Osteoblast (primary cell): ENCODE data around the gene TRPV3. TPM values are rescaled to one million over a fixed set of nuclear protein-coding genes. Genes with fewer than 3 reads are reported as not detected.
A peak's percentile ranks its signal among the peaks of the same experiment; 100 is the strongest.
"Not testable (repeated sequence)": the region's sequence is repeated elsewhere in the genome, so short reads cannot be mapped to it uniquely, and the experiment has no call there.

Experiments
- DNase-seq: peaks from one replicate; pipeline ENCODE4 v3.0.0; 2011; ENCODE audit warnings: low spot score, mixed read lengths; ENCODE audit not compliant: insufficient read length; ENCODE audit errors: missing footprints
- H2AFZ ChIP-seq: 2 replicates; pipeline ENCODE4 v1.6.0; 2011; ENCODE audit warnings: mild to moderate bottlenecking, low read length
- H3K27ac ChIP-seq: 2 replicates; pipeline ENCODE4 v1.5.1; 2011; ENCODE audit warnings: mild to moderate bottlenecking, low read depth, low read length, moderate library complexity
- H3K27me3 ChIP-seq: 2 replicates; pipeline ENCODE4 v1.6.0; 2012; ENCODE audit warnings: mild to moderate bottlenecking, control low read depth, inconsistent platforms, low read length, moderate library complexity; ENCODE audit not compliant: insufficient read depth
- H3K36me3 ChIP-seq: 2 replicates; pipeline ENCODE4 v1.5.1; 2011; ENCODE audit warnings: mild to moderate bottlenecking, low read length, control low read depth, moderate library complexity; ENCODE audit not compliant: insufficient read depth
- H3K4me1 ChIP-seq: 2 replicates; pipeline ENCODE4 v1.5.1; 2011; ENCODE audit warnings: mild to moderate bottlenecking, low read length, control low read depth, moderate library complexity; ENCODE audit not compliant: insufficient read depth
- H3K4me2 ChIP-seq: 2 replicates; pipeline ENCODE4 v1.6.0; 2011; ENCODE audit warnings: mild to moderate bottlenecking, low read length; ENCODE audit not compliant: insufficient read depth
- H3K4me3 ChIP-seq: fragments of 200-600 bp; sonication (generic); 3 replicates; pipeline ENCODE4 v1.5.1; 2012; ENCODE audit warnings: mild to moderate bottlenecking, low read length, inconsistent platforms; ENCODE audit not compliant: insufficient read depth
- H3K79me2 ChIP-seq: 2 replicates; pipeline ENCODE4 v1.6.0; 2012; ENCODE audit warnings: mild to moderate bottlenecking, low read length, control low read depth, inconsistent platforms; ENCODE audit not compliant: insufficient read depth
- H3K9me3 ChIP-seq: 2 replicates; pipeline ENCODE4 v1.5.1; 2011; ENCODE audit warnings: low read depth, low read length, control low read depth
- H4K20me1 ChIP-seq: 2 replicates; pipeline ENCODE4 v1.6.0; 2012; ENCODE audit warnings: mild to moderate bottlenecking, low read length, control low read depth; ENCODE audit not compliant: insufficient read depth
- CTCF ChIP-seq: IDR thresholded peaks from 2 replicates; pipeline ENCODE4 v1.5.1; 2011; ENCODE audit warnings: mild to moderate bottlenecking, low read depth, low read length, moderate library complexity; ENCODE audit errors: extremely low read depth
- total RNA-seq: library from RNA; depleted of rRNA; stranded (reverse); fragments of >200 nt; gene quantifications from 2 replicates; pipeline ENCODE4 v1.2.3, GENCODE V29; 2012

The TRPV3 gene
- total RNA-seq, 1 donor, result 0.36 TPM

- no peak for TF ChIP-seq CTCF
- no peaks in the 10 kb centered on the region for H3K79me2 ChIP-seq
Measured at GRCh38 chr17:3472137-3472536, 85.5 kb downstream of the TRPV3 start.

GRCh38 chr17:3471599-3471998, 86.0 kb downstream of the TRPV3 start, which contains the start of gene SPATA22:
Gene SPATA22 (minus strand): TSS chr17:3471819. CDS start chr17:3469325, 2,494 bp downstream.
- Histone ChIP-seq H3K4me3 (no peak within 1 kb of the TSS), H3K36me3 (no peaks in the 10 kb centered on the region), H3K4me2 (no peak within 1 kb of the TSS), H3K9me3 (no peaks in the 10 kb centered on the region), H3K27ac (no peak within 1 kb of the TSS), H3K27me3 (no peaks in the 10 kb centered on the region), H4K20me1 (no peaks in the 10 kb centered on the region), H2AFZ (no peak within 1 kb of the TSS), H3K79me2 (no peaks in the 10 kb centered on the region), H3K4me1 (no peaks in the 10 kb centered on the region)
- DNase-seq, result no peak
- no peak for TF ChIP-seq CTCF

More at GRCh38 chr17:3472137-3472536, 85.5 kb downstream of the TRPV3 start:
- no peaks in the 10 kb centered on the region for H3K36me3 ChIP-seq
- DNase-seq, result peak; percentile 34
- no peaks in the 10 kb centered on the region for H3K4me1 ChIP-seq
- H3K4me3 ChIP-seq, result no peak overlapping the region
- H2AFZ ChIP-seq, result no peak overlapping the region
- no peak overlapping the region for H3K27ac ChIP-seq
- no peaks in the 10 kb centered on the region for H3K27me3 ChIP-seq
- H3K9me3 ChIP-seq, result no peaks in the 10 kb centered on the region
- no peaks in the 10 kb centered on the region for H4K20me1 ChIP-seq
- H3K4me2 ChIP-seq, result no peak overlapping the region

- no peaks in the 10 kb centered on the region for H3K36me3 ChIP-seq
- H3K4me3 ChIP-seq, result no peak overlapping the region
- no peak overlapping the region for H3K27ac ChIP-seq
- H2AFZ ChIP-seq, result no peak overlapping the region
- H3K27me3 ChIP-seq, result no peaks in the 10 kb centered on the region
- H3K79me2 ChIP-seq, result no peaks in the 10 kb centered on the region
- TF ChIP-seq CTCF, result no peak
- no peaks in the 10 kb centered on the region for H3K9me3 ChIP-seq
- no peak overlapping the region for H3K4me2 ChIP-seq
- no peak for DNase-seq
- no peaks in the 10 kb centered on the region for H4K20me1 ChIP-seq
- H3K4me1 ChIP-seq, result no peaks in the 10 kb centered on the region
Measured at GRCh38 chr17:3469529-3469928, 88.1 kb downstream of the TRPV3 start.

GRCh38 chr17:3466355-3466754, 91.3 kb downstream of the TRPV3 start:
- H4K20me1 ChIP-seq, DNase-seq, H3K9me3 ChIP-seq, H3K4me2 ChIP-seq, H3K27me3 ChIP-seq, H3K4me3 ChIP-seq, H3K36me3 ChIP-seq, H3K79me2 ChIP-seq, H2AFZ ChIP-seq, H3K4me1 ChIP-seq, H3K27ac ChIP-seq: not testable (repeated sequence)

Other genes starting within 250 kb of the TRPV3 start
- gene OR3A2, start 171.5 kb downstream of the TRPV3 start, total RNA-seq, result not detected in 2 replicates
- gene OR1E1, start 159.4 kb downstream of the TRPV3 start, total RNA-seq, result not detected in 2 replicates
- not detected in 2 replicates for gene OR3A3, start 146.4 kb downstream of the TRPV3 start, total RNA-seq
- gene OR1E2, start 124.0 kb downstream of the TRPV3 start, total RNA-seq, result under 0.01 TPM in 1 of 2 replicates, not detected in the other
- 0.29 and 2.2 TPM in 2 replicates for gene SPATA22, start 86.0 kb downstream of the TRPV3 start, total RNA-seq
- 0.36 and 0.59 TPM in 2 replicates for gene ASPA, start 81.8 kb downstream of the TRPV3 start, total RNA-seq
- 2.4 and 2.5 TPM in 2 replicates for gene TRPV1, start 51.6 kb upstream of the TRPV3 start, total RNA-seq
- 8.3 and 13.8 TPM in 2 replicates for gene SHPK, start 78.4 kb upstream of the TRPV3 start, total RNA-seq
- 34.7 and 46.0 TPM in 2 replicates for gene CTNS, start 78.9 kb upstream of the TRPV3 start, total RNA-seq
- 149 and 164 TPM in 2 replicates for gene TAX1BP3, start 110.8 kb upstream of the TRPV3 start, total RNA-seq
- 12.7 and 13.8 TPM in 2 replicates for gene EMC6, start 111.0 kb upstream of the TRPV3 start, total RNA-seq
- 0.36 TPM in 1 of 2 replicates, not detected in the other for gene P2RX5, start 138.3 kb upstream of the TRPV3 start, total RNA-seq
- gene HASPIN, start 166.1 kb upstream of the TRPV3 start, total RNA-seq, result 1.4 and 1.5 TPM in 2 replicates
- gene ITGAE, start 243.4 kb upstream of the TRPV3 start, total RNA-seq, result 10.5 and 12.4 TPM in 2 replicates